ENCODE data around the gene SCARB1.

- TF ChIP-seq EZH2 (IDR thresholded peaks at IDR 0.05), result no peak
- TF ChIP-seq, protein P1, sequence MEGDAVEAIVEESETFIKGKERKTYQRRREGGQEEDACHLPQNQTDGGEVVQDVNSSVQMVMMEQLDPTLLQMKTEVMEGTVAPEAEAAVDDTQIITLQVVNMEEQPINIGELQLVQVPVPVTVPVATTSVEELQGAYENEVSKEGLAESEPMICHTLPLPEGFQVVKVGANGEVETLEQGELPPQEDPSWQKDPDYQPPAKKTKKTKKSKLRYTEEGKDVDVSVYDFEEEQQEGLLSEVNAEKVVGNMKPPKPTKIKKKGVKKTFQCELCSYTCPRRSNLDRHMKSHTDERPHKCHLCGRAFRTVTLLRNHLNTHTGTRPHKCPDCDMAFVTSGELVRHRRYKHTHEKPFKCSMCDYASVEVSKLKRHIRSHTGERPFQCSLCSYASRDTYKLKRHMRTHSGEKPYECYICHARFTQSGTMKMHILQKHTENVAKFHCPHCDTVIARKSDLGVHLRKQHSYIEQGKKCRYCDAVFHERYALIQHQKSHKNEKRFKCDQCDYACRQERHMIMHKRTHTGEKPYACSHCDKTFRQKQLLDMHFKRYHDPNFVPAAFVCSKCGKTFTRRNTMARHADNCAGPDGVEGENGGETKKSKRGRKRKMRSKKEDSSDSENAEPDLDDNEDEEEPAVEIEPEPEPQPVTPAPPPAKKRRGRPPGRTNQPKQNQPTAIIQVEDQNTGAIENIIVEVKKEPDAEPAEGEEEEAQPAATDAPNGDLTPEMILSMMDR (IDR thresholded peaks at IDR 0.05), result no peak
Observed at GRCh38 chr12:124896461-124896860, 32.8 kb upstream of the SCARB1 start.

All from neural progenitor cell (in vitro differentiated cells).